ENCODE data around the gene PARD6G.

The PARD6G gene

GRCh38 chr18:80115035-80115434 lies 132.3 kb downstream of the PARD6G start:
- no peak for DNase-seq (ENCODE audit: low read depth)
- H3K4me3 ChIP-seq (ENCODE audit: low read length) = no peak overlapping the region
- TF ChIP-seq CTCF (conservative IDR thresholded peaks at IDR 0.05; ENCODE audit: low read depth, low read length) = no peak

GRCh38 chr18:80112624-80113248 lies 134.6 kb downstream of the PARD6G start:
- no peak overlapping the region for H3K4me3 ChIP-seq (ENCODE audit: low read length)
- TF ChIP-seq CTCF (conservative IDR thresholded peaks at IDR 0.05; ENCODE audit: low read depth, low read length) = no peak
- DNase-seq (ENCODE audit: low read depth) = no peak

GRCh38 chr18:80109676-80110078 lies 137.6 kb downstream of the PARD6G start:
- no peak for TF ChIP-seq CTCF (conservative IDR thresholded peaks at IDR 0.05; ENCODE audit: low read depth, low read length)
- H3K4me3 ChIP-seq (ENCODE audit: low read length) = peak overlapping the region; percentile 78
- DNase-seq (ENCODE audit: low read depth) = no peak

GRCh38 chr18:80108739-80109675 lies 138.3 kb downstream of the PARD6G start, which contains the start of gene ADNP2:
Gene ADNP2, plus strand, starts transcription at chr18:80109262. Its CDS starts 8,281 bp downstream, at chr18:80117543.
- no peak for TF ChIP-seq CTCF (conservative IDR thresholded peaks at IDR 0.05; ENCODE audit: low read depth, low read length)
- DNase-seq (ENCODE audit: low read depth) = peak; percentile 85
- peak within 1 kb of the TSS; percentile 78 for H3K4me3 ChIP-seq (ENCODE audit: low read length)

GRCh38 chr18:80108121-80108536 lies 139.2 kb downstream of the PARD6G start:
- H3K4me3 ChIP-seq (ENCODE audit: low read length) = no peak overlapping the region
- TF ChIP-seq CTCF (conservative IDR thresholded peaks at IDR 0.05; ENCODE audit: low read depth, low read length) = no peak
- no peak for DNase-seq (ENCODE audit: low read depth)

GRCh38 chr18:80107426-80107825 lies 139.9 kb downstream of the PARD6G start:
- no peak overlapping the region for H3K4me3 ChIP-seq (ENCODE audit: low read length)
- no peak for TF ChIP-seq CTCF (conservative IDR thresholded peaks at IDR 0.05; ENCODE audit: low read depth, low read length)
- DNase-seq (ENCODE audit: low read depth) = no peak
